ENCODE results near the gene CNOT3. TPM values are rescaled to one million over a fixed set of nuclear protein-coding genes. Genes with fewer than 3 reads are reported as not detected.

Gene CNOT3
- total and polyA plus RNA-seq, 9 of the 15 experiments (the other 6 are each of a cell fraction or from before 2014, with no cell fraction given) = 0.27 to 60.4 (median 9.9) TPM

GRCh38 chr19:54115109-54116063 lies 22.2 kb upstream of the CNOT3 start, which contains the start of the genes PRPF31 and TFPT (continued):
- TF ChIP-seq TFE3 (CRISPR knock-in tag; IDR thresholded peaks at IDR 0.05) = no peak
- TF ChIP-seq ETV5 (CRISPR knock-in tag; IDR thresholded peaks at IDR 0.05; ENCODE audit: low read depth) = peak; percentile 85
- no peak for TF ChIP-seq XRCC4 (IDR thresholded peaks at IDR 0.05; ENCODE audit: extremely low read depth, insufficient read depth, insufficient read length)
- TF ChIP-seq ARID2 (IDR thresholded peaks at IDR 0.05) = no peak
- TF ChIP-seq KLF10 (CRISPR knock-in tag; IDR thresholded peaks at IDR 0.05) = no peak
- TF ChIP-seq HLTF (IDR thresholded peaks at IDR 0.05) = peak; percentile 46
- peak; percentile 91 for TF ChIP-seq KHSRP (IDR thresholded peaks at IDR 0.05)
- TF ChIP-seq ZBTB5 (IDR thresholded peaks at IDR 0.05) = no peak
- no peak for TF ChIP-seq HNRNPUL1 (IDR thresholded peaks at IDR 0.05; ENCODE audit: low read length)
- TF ChIP-seq ZNF318 (IDR thresholded peaks at IDR 0.05; ENCODE audit: borderline replicate concordance in 1 of 2, low read depth in 1 of 2) = no peak

All from K562 (cell line).